Natural killer cell (primary cell): Measurements from ENCODE around the gene ROBO1. TPM values are rescaled to one million over a fixed set of nuclear protein-coding genes. Genes with fewer than 3 reads are reported as not detected.

ENCODE experiments used
- ATAC-seq, 3 donors: fragments of 150-1000 bp in 2 of 3; fragments of 200-7000 bp in 1 of 3; cut with Tn5 transposase; 1 replicate in 1 of 3; 2 replicates in 2 of 3; pipeline ENCODE4 v1.10.0; 2021; ENCODE audit warnings: mild to moderate bottlenecking in 2 of 3, moderate library complexity in 2 of 3
- DNase-seq, 2 donors: peaks; one replicate each; pipeline versions ENCODE4 v3.0.0 to v3.0.0-alpha.2; 2013 to 2021; ENCODE audit warnings: mixed read lengths in 1 of 2
- H3K27ac ChIP-seq: one replicate; pipeline ENCODE4 v1.5.1; 2013; ENCODE audit warnings: mild to moderate bottlenecking, low read length
- H3K27me3 ChIP-seq: one replicate; pipeline ENCODE4 v1.6.1; 2013; ENCODE audit warnings: low read length; ENCODE audit not compliant: control insufficient read depth, insufficient read depth
- H3K36me3 ChIP-seq: one replicate; pipeline ENCODE4 v1.6.1; 2013; ENCODE audit warnings: low read length; ENCODE audit not compliant: control insufficient read depth, insufficient read depth
- H3K4me1 ChIP-seq: one replicate; pipeline ENCODE4 v1.6.1; 2013; ENCODE audit warnings: low read length; ENCODE audit not compliant: control insufficient read depth, insufficient read depth
- H3K4me3 ChIP-seq: one replicate; pipeline ENCODE4 v1.5.1; 2013; ENCODE audit warnings: low read length
- H3K9me3 ChIP-seq: one replicate; pipeline ENCODE4 v1.6.1; 2013; ENCODE audit warnings: low read length; ENCODE audit not compliant: control insufficient read depth, insufficient read depth
- H3K27ac Mint-ChIP-seq, 2 donors: one replicate each; pipeline ENCODE4 v1.8.0; 2022; ENCODE audit warnings: mild to moderate bottlenecking in 2 of 2, mixed read lengths in 2 of 2, moderate library complexity in 1 of 2
- H3K27me3 Mint-ChIP-seq, 2 donors: one replicate each; pipeline ENCODE4 v1.8.0; 2022; ENCODE audit warnings: low read depth in 2 of 2, mixed read lengths in 2 of 2
- H3K36me3 Mint-ChIP-seq: one replicate; pipeline ENCODE4 v1.8.0; 2022; ENCODE audit warnings: mixed read lengths
- H3K4me1 Mint-ChIP-seq, 2 donors: one replicate each; pipeline ENCODE4 v1.8.0; 2022; ENCODE audit warnings: mixed read lengths in 2 of 2
- H3K4me3 Mint-ChIP-seq: one replicate; pipeline ENCODE4 v1.8.0; 2022; ENCODE audit warnings: mild to moderate bottlenecking, moderate library complexity, mixed read lengths
- H3K9me3 Mint-ChIP-seq, 2 donors: one replicate each; pipeline ENCODE4 v1.8.0; 2022; ENCODE audit warnings: mixed read lengths in 2 of 2
- WGBS: methylation state at CpG from one replicate; pipeline ENCODE4 v1.1.7; 2013; ENCODE audit warnings: missing lambda C conversion rate; ENCODE audit not compliant: insufficient coverage; 5-methylcytosine and 5-hydroxymethylcytosine counted together
- intact Hi-C: fragments of 100-400 bp; cut with micrococcal nuclease; formaldehyde crosslinking; loops from one replicate; pipeline ENCODE4 v1.14.2; 2022
- total RNA-seq, 4 donors: library from RNA; stranded (reverse); fragments of 120-200 nt in 1 of 4; gene quantifications; one replicate each; pipeline versions ENCODE4 v1.2.3 to v1.2.4, GENCODE V29; 2013 to 2022
- TF ChIP-seq, protein P1 (sequence below): fragments of 200-600 bp; IDR thresholded peaks from one replicate; pipeline ENCODE4 v1.8.0; 2022; ENCODE audit warnings: antibody characterized with exemption

ROBO1 gene
- total RNA-seq, 3 donors from 2014 or later (not counting 1 experiment from before 2014, with no cell fraction given), result 0.07 TPM; not detected in 2

DNA sequence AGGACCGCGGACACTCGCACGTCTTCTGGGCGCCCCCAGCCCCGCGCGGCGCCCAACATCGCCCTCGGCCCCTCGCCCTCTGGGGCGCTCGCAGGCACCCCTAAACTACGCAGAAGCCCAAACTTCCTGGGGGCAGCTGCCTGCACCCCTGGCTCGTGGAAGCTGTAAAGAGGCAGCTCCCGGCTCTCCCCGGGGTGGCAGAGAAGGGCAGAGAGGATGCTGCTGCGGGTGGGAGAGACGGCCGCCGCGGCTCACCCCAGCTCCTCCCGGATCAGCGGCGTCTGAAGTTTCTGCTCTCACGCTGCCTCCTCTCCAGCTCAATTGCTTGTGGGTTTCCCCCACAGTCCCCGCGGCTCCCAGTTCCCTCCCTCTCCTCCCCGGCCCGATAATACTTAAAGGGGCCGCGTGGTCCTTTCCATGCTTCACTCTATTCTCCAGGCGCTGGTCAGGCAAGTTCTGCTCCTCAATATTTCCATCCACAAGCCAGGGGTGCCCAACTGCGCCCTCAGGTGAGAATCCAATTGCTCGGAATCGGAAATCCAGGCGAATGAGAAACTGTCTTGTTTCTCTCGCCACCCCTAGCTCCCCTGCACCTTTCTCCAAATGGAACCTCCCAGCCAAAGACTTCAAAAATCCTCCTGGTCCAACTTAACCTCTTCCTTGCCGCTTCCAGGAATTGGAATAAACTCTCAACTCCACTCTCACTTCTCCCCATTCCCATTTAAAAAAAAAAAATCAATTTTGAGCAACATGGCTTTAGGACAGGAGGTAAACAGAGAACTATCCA is 748.5 kb downstream of the ROBO1 start:
- intact Hi-C loops, result no loop called here
- no peak for ATAC-seq
- WGBS, result 1% methylated on average over 40 of the region's 40 CpGs
- H3K4me1 ChIP-seq, result no peaks in the 10 kb centered on the region
- H3K9me3 ChIP-seq, result no peaks in the 10 kb centered on the region
- TF ChIP-seq, protein P1, sequence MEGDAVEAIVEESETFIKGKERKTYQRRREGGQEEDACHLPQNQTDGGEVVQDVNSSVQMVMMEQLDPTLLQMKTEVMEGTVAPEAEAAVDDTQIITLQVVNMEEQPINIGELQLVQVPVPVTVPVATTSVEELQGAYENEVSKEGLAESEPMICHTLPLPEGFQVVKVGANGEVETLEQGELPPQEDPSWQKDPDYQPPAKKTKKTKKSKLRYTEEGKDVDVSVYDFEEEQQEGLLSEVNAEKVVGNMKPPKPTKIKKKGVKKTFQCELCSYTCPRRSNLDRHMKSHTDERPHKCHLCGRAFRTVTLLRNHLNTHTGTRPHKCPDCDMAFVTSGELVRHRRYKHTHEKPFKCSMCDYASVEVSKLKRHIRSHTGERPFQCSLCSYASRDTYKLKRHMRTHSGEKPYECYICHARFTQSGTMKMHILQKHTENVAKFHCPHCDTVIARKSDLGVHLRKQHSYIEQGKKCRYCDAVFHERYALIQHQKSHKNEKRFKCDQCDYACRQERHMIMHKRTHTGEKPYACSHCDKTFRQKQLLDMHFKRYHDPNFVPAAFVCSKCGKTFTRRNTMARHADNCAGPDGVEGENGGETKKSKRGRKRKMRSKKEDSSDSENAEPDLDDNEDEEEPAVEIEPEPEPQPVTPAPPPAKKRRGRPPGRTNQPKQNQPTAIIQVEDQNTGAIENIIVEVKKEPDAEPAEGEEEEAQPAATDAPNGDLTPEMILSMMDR, result no peak
- Mint-ChIP-seq H3K4me1 (peaks cover 0 to 4% of the 10 kb centered on the region in 2 donors), H3K27me3 (peaks cover 5 to 7% of the 10 kb centered on the region in 2 donors), H3K36me3 (peaks cover 7% of the 10 kb centered on the region), H3K27ac (no peak overlapping the region), H3K9me3 (peaks cover 0 to 7% of the 10 kb centered on the region in 2 donors), H3K4me3 (no peak overlapping the region)
- H3K27me3 ChIP-seq, result peaks cover 2% of the 10 kb centered on the region
- H3K36me3 ChIP-seq, result no peaks in the 10 kb centered on the region
- peak in 1 of 2 donors; percentile 26 for DNase-seq
- H3K4me3 ChIP-seq, result no peak overlapping the region
- H3K27ac ChIP-seq, result no peak overlapping the region

DNA sequence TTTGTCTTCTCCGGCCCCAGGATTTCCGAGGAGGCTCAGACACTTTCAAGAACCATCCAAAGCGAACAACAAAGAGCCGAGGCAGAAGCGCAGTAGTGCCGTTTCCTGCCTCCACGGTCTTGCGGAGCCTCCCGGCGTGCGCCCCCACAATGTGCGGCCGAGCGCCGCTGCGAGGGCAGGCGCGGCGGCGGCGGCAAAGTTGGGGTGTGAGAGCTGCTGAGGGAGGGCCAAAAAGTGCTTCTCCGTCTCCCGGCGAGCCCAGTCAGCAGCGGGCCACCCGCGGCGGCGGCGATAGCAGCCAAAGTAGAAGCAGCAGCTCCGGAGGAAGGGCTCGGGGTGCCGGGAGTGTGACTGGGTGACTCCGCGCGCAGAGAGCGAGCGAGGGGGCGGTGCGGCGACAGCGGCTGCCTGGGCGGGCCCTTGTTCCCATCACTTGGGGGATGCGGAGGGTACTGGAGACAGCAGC is 749.1 kb downstream of the ROBO1 start:
- Histone ChIP-seq H3K4me1 (no peaks in the 10 kb centered on the region), H3K27me3 (peaks cover 2% of the 10 kb centered on the region), H3K9me3 (no peaks in the 10 kb centered on the region), H3K36me3 (no peaks in the 10 kb centered on the region), H3K27ac (no peak overlapping the region), H3K4me3 (no peak overlapping the region)
- peaks cover 7% of the 10 kb centered on the region for H3K36me3 Mint-ChIP-seq
- peaks cover 0 to 7% of the 10 kb centered on the region in 2 donors for H3K9me3 Mint-ChIP-seq
- 4% methylated on average over 44 of the region's 44 CpGs for WGBS
- TF ChIP-seq, protein P1, result no peak
- H3K4me1 Mint-ChIP-seq, result peaks cover 0 to 4% of the 10 kb centered on the region in 2 donors
- DNase-seq (peak in 1 of 2 donors; percentile 29), ATAC-seq (no peak)
- H3K4me3 Mint-ChIP-seq, result no peak overlapping the region
- H3K27ac Mint-ChIP-seq, result no peak overlapping the region
- peaks cover 5 to 7% of the 10 kb centered on the region in 2 donors for H3K27me3 Mint-ChIP-seq
- intact Hi-C loops, result no loop called here

DNA sequence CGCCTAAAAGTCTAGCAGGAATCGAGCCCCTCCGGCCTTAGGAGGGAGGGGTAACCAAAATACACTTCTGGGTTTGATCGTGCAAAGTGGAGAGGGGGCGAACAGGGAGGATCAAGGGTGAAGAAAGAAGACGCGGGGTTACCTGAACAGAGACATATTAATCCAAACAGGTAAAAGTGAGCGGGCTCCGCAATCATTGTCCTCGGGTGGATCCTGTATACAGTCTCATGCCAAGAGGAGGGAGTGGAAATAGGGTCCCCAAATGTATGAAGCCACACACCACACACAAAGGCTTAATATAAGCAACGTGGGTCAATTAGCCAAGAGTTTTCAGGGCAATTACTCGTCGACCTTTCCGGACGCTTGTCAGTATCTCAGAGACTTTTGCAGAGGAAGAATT is 749.5 kb downstream of the ROBO1 start:
- DNase-seq (peak in 1 of 2 donors; percentile 2), ATAC-seq (no peak)
- TF ChIP-seq, protein P1, result no peak
- Mint-ChIP-seq H3K27ac (no peak overlapping the region), H3K36me3 (peaks cover 7% of the 10 kb centered on the region), H3K4me1 (peaks cover 0 to 4% of the 10 kb centered on the region in 2 donors), H3K4me3 (no peak overlapping the region), H3K9me3 (peaks cover 0 to 7% of the 10 kb centered on the region in 2 donors), H3K27me3 (peaks cover 5 to 7% of the 10 kb centered on the region in 2 donors)
- Histone ChIP-seq H3K4me1 (no peaks in the 10 kb centered on the region), H3K4me3 (no peak overlapping the region), H3K27ac (no peak overlapping the region), H3K9me3 (no peaks in the 10 kb centered on the region), H3K27me3 (peaks cover 2% of the 10 kb centered on the region), H3K36me3 (no peaks in the 10 kb centered on the region)
- WGBS, result 1% methylated on average over 15 of the region's 15 CpGs
- intact Hi-C loops, result no loop called here
